Subcutaneous abdominal adipose tissue (tissue), 5 donors: ENCODE data around the gene EHD2.
"Not testable (repeated sequence)": the region's sequence is repeated elsewhere in the genome, so short reads cannot be mapped to it uniquely, and the experiment has no call there.

Experiments
- H3K27ac ChIP-seq: one replicate; pipeline ENCODE4 v1.7.0; 2013; ENCODE audit warnings: low read depth, mild to moderate bottlenecking, inconsistent platforms, low read length, moderate library complexity
- H3K27me3 ChIP-seq, 5 donors: one replicate each; pipeline ENCODE4 v1.7.0; 2013; ENCODE audit warnings: low read length in 5 of 5, inconsistent platforms in 1 of 5; ENCODE audit not compliant: control insufficient read depth in 5 of 5, insufficient read depth in 4 of 5
- H3K36me3 ChIP-seq, 5 donors: one replicate each; pipeline ENCODE4 v1.7.0; 2013; ENCODE audit warnings: low read length in 5 of 5; ENCODE audit not compliant: control insufficient read depth in 5 of 5, insufficient read depth in 5 of 5
- H3K4me1 ChIP-seq, 5 donors: one replicate each; pipeline ENCODE4 v1.7.0; 2013; ENCODE audit warnings: low read length in 5 of 5, mild to moderate bottlenecking in 3 of 5, moderate library complexity in 1 of 5; ENCODE audit not compliant: control insufficient read depth in 5 of 5, insufficient read depth in 5 of 5
- H3K4me3 ChIP-seq, 5 donors: one replicate each; pipeline ENCODE4 v1.7.0; 2013; ENCODE audit warnings: low read length in 5 of 5, low read depth in 1 of 5
- H3K9ac ChIP-seq, 5 donors: one replicate each; pipeline ENCODE4 v1.7.0; 2013; ENCODE audit warnings: low read length in 5 of 5, mild to moderate bottlenecking in 4 of 5, moderate library complexity in 3 of 5
- H3K9me3 ChIP-seq, 5 donors: one replicate each; pipeline ENCODE4 v1.7.0; 2013; ENCODE audit warnings: low read length in 5 of 5; ENCODE audit not compliant: control insufficient read depth in 5 of 5
- donor health status: healthy.
- donor health status: healthy.
- donor health status: healthy.
- donor health status: healthy.
- donor health status: healthy.

The EHD2 gene

GRCh38 chr19:47711652-47712242, 1.5 kb upstream of the EHD2 start:
- Histone ChIP-seq H3K27ac (no peak overlapping the region), H3K36me3 (peaks cover 0 to 10% (median 4%) of the 10 kb centered on the region in 5 donors), H3K9ac (no peak overlapping the region), H3K27me3 (no peaks in the 10 kb centered on the region), H3K4me3 (no peak overlapping the region), H3K9me3 (no peaks in the 10 kb centered on the region), H3K4me1 (peaks cover 7 to 36% (median 34%) of the 10 kb centered on the region in 5 donors)

GRCh38 chr19:47714339-47714738, 1.1 kb downstream of the EHD2 start:
- no peaks in the 10 kb centered on the region for H3K9me3 ChIP-seq
- H3K9ac ChIP-seq: peak overlapping the region; percentile 76 to 91 (median 83)
- H3K36me3 ChIP-seq: peaks cover 0 to 20% (median 11%) of the 10 kb centered on the region in 5 donors
- H3K4me3 ChIP-seq: peak overlapping the region; percentile 89 to 98 (median 94)
- H3K4me1 ChIP-seq: peaks cover 15 to 62% (median 54%) of the 10 kb centered on the region in 5 donors
- H3K27ac ChIP-seq: peak overlapping the region; percentile 98
- no peaks in the 10 kb centered on the region for H3K27me3 ChIP-seq

GRCh38 chr19:47714855-47715254, 1.6 kb downstream of the EHD2 start:
- peak overlapping the region in 1 of 5 donors; percentile 56 for H3K9ac ChIP-seq
- H3K4me3 ChIP-seq: peak overlapping the region; percentile 89 to 98 (median 94)
- not testable (repeated sequence) for H3K27me3 ChIP-seq, H3K9me3 ChIP-seq
- H3K4me1 ChIP-seq: peaks cover 16 to 67% (median 60%) of the 10 kb centered on the region in 5 donors
- H3K36me3 ChIP-seq: peaks cover 0 to 20% (median 11%) of the 10 kb centered on the region in 5 donors
- H3K27ac ChIP-seq: peak overlapping the region; percentile 98

GRCh38 chr19:47716270-47716937, 3.2 kb downstream of the EHD2 start:
- Histone ChIP-seq H3K9ac (peak overlapping the region in 2 of 5 donors; percentile 2 to 43), H3K27me3 (no peaks in the 10 kb centered on the region), H3K4me3 (peak overlapping the region; percentile 51 to 59 (median 54)), H3K36me3 (peaks cover 0 to 22% (median 18%) of the 10 kb centered on the region in 5 donors), H3K4me1 (peaks cover 22 to 80% (median 71%) of the 10 kb centered on the region in 5 donors), H3K27ac (peak overlapping the region; percentile 94), H3K9me3 (no peaks in the 10 kb centered on the region)

- H3K27me3 ChIP-seq, H3K9me3 ChIP-seq: not testable (repeated sequence)
- H3K4me3 ChIP-seq: peak overlapping the region in 3 of 5 donors; percentile 36 to 52 (median 48)
- H3K36me3 ChIP-seq: peaks cover 0 to 27% (median 23%) of the 10 kb centered on the region in 5 donors
- peak overlapping the region; percentile 94 for H3K27ac ChIP-seq
- peaks cover 22 to 90% (median 81%) of the 10 kb centered on the region in 5 donors for H3K4me1 ChIP-seq
- peak overlapping the region; percentile 8 to 38 (median 19) for H3K9ac ChIP-seq
Observed at GRCh38 chr19:47718415-47719046, 5.3 kb downstream of the EHD2 start.

- no peaks in the 10 kb centered on the region for H3K9me3 ChIP-seq
- peak overlapping the region; percentile 94 for H3K27ac ChIP-seq
- no peaks in the 10 kb centered on the region for H3K27me3 ChIP-seq
- peaks cover 0 to 31% (median 24%) of the 10 kb centered on the region in 5 donors for H3K36me3 ChIP-seq
- peak overlapping the region in 4 of 5 donors; percentile 8 to 23 (median 17) for H3K9ac ChIP-seq
- peak overlapping the region in 4 of 5 donors; percentile 47 to 52 (median 49) for H3K4me3 ChIP-seq
- H3K4me1 ChIP-seq: peaks cover 22 to 90% (median 82%) of the 10 kb centered on the region in 5 donors
Observed at GRCh38 chr19:47719047-47719859, 6.0 kb downstream of the EHD2 start.

GRCh38 chr19:47720669-47721422, 7.6 kb downstream of the EHD2 start:
- H3K27me3 ChIP-seq: no peaks in the 10 kb centered on the region
- peaks cover 0 to 39% (median 32%) of the 10 kb centered on the region in 5 donors for H3K36me3 ChIP-seq
- H3K9me3 ChIP-seq: no peaks in the 10 kb centered on the region
- H3K4me1 ChIP-seq: peaks cover 17 to 89% (median 81%) of the 10 kb centered on the region in 5 donors
- peak overlapping the region; percentile 32 to 53 (median 37) for H3K4me3 ChIP-seq
- peak overlapping the region; percentile 94 for H3K27ac ChIP-seq
- peak overlapping the region in 2 of 5 donors; percentile 47 to 84 for H3K9ac ChIP-seq

GRCh38 chr19:47723581-47723940, 10.3 kb downstream of the EHD2 start:
- Histone ChIP-seq H3K27me3 (no peaks in the 10 kb centered on the region), H3K27ac (peak overlapping the region; percentile 94), H3K9ac (no peak overlapping the region), H3K9me3 (no peaks in the 10 kb centered on the region), H3K36me3 (peaks cover 0 to 51% (median 28%) of the 10 kb centered on the region in 5 donors), H3K4me3 (peak overlapping the region in 2 of 5 donors; percentile 33 to 35), H3K4me1 (peaks cover 13 to 82% (median 77%) of the 10 kb centered on the region in 5 donors)
